ENCODE data around the gene SNTB2.

The SNTB2 gene

GRCh38 chr16:69319381-69319780 lies 132.4 kb downstream of the SNTB2 start:
- DNase-seq (ENCODE audit: low spot score): no peak

- DNase-seq (ENCODE audit: low spot score): no peak
Measured at GRCh38 chr16:69319826-69320739, 133.1 kb downstream of the SNTB2 start.

GRCh38 chr16:69320740-69321073 lies 133.7 kb downstream of the SNTB2 start:
- DNase-seq (ENCODE audit: low spot score): no peak

GRCh38 chr16:69321080-69321479 lies 134.1 kb downstream of the SNTB2 start:
- DNase-seq (ENCODE audit: low spot score): no peak

- DNase-seq (ENCODE audit: low spot score): no peak
Measured at GRCh38 chr16:69322343-69322742, 135.4 kb downstream of the SNTB2 start.

GRCh38 chr16:69323415-69323814 lies 136.5 kb downstream of the SNTB2 start:
- no peak for DNase-seq (ENCODE audit: low spot score)

GRCh38 chr16:69324013-69324531 lies 137.1 kb downstream of the SNTB2 start:
- DNase-seq (ENCODE audit: low spot score): no peak

GRCh38 chr16:69324585-69325253 lies 137.8 kb downstream of the SNTB2 start:
- no peak for DNase-seq (ENCODE audit: low spot score)

GRCh38 chr16:69325784-69326171 lies 138.8 kb downstream of the SNTB2 start:
- DNase-seq (ENCODE audit: low spot score): no peak

GRCh38 chr16:69326172-69326873 lies 139.4 kb downstream of the SNTB2 start:
- no peak for DNase-seq (ENCODE audit: low spot score)

GRCh38 chr16:69327585-69328310 lies 140.8 kb downstream of the SNTB2 start:
- DNase-seq (ENCODE audit: low spot score): no peak

- no peak for DNase-seq (ENCODE audit: low spot score)
Measured at GRCh38 chr16:69328854-69329316, 141.9 kb downstream of the SNTB2 start.

GRCh38 chr16:69329369-69330285 lies 142.7 kb downstream of the SNTB2 start:
- peak; percentile 48 for DNase-seq (ENCODE audit: low spot score)

GRCh38 chr16:69330286-69331109 lies 143.5 kb downstream of the SNTB2 start, which contains the start of gene PDF:
PDF (minus strand) TSS chr16:69330588; CDS start chr16:69330570, 18 bp downstream.
- peak; percentile 91 for DNase-seq (ENCODE audit: low spot score)

- DNase-seq (ENCODE audit: low spot score): no peak
Measured at GRCh38 chr16:69334696-69335095, 147.7 kb downstream of the SNTB2 start.

GRCh38 chr16:69338557-69339288 lies 151.8 kb downstream of the SNTB2 start:
- DNase-seq (ENCODE audit: low spot score): no peak

GRCh38 chr16:69339289-69340094 lies 152.5 kb downstream of the SNTB2 start, which contains the start of the genes COG8 and NIP7:
COG8 (minus strand) TSS chr16:69339564; CDS start chr16:69339552, 12 bp downstream.
NIP7 (plus strand) TSS chr16:69339772; CDS start chr16:69339830, 58 bp downstream.
- DNase-seq (ENCODE audit: low spot score): peak; percentile 88
